Thoracic aorta (tissue), 2 donors: ENCODE measurements around the gene DPYD. TPM values are rescaled to one million over a fixed set of nuclear protein-coding genes. Genes with fewer than 3 reads are reported as not detected.

Experiments
- ATAC-seq: fragments of 150-250 bp; one replicate; pipeline ENCODE4 v1.8.0; 2017; ENCODE audit warnings: low read depth; ENCODE audit not compliant: insufficient number of reproducible peaks, low FRiP score
- DNase-seq: peaks from one replicate; pipeline ENCODE4 v3.0.0-alpha.2; 2020; ENCODE audit warnings: low spot score
- H3K27ac ChIP-seq, 2 donors: fragments of 200-600 bp; sonication (generic); 1 replicate in 1 of 2; 2 replicates in 1 of 2; pipeline ENCODE4 v1.5.1; 2016; ENCODE audit warnings: mild to moderate bottlenecking in 2 of 2, moderate library complexity in 2 of 2
- H3K27me3 ChIP-seq: fragments of 200-600 bp; sonication (generic); replicated peaks from 2 replicates; pipeline ENCODE4 v1.6.0; 2016; ENCODE audit warnings: mild to moderate bottlenecking; ENCODE audit not compliant: insufficient read depth
- H3K36me3 ChIP-seq: fragments of 200-600 bp; sonication (generic); one replicate; pipeline ENCODE4 v1.5.1; 2016
- H3K4me1 ChIP-seq, 2 donors: fragments of 200-600 bp; sonication (generic); 1 replicate in 1 of 2; 2 replicates in 1 of 2; pipeline versions ENCODE4 v1.5.1 to v1.6.0; 2016; ENCODE audit warnings: low read depth in 2 of 2, mild to moderate bottlenecking in 1 of 2; ENCODE audit not compliant: control insufficient read depth in 1 of 2
- H3K4me3 ChIP-seq: fragments of 200-600 bp; sonication (generic); 2 replicates; pipeline ENCODE4 v1.5.1; 2016; ENCODE audit warnings: mild to moderate bottlenecking
- H3K9me3 ChIP-seq: fragments of 200-600 bp; sonication (generic); 2 replicates; pipeline ENCODE4 v1.5.1; 2016
- CTCF ChIP-seq: fragments of 200-600 bp; sonication (generic); IDR thresholded peaks from one replicate; pipeline ENCODE4 v1.5.1; 2019; ENCODE audit warnings: antibody characterized with exemption
- total RNA-seq, 2 donors: library from RNA; depleted of rRNA; stranded (reverse); fragments of >200 nt; gene quantifications; one replicate each; pipeline versions ENCODE4 v1.1.0 to v1.2.3, GENCODE V29; 2016

The DPYD gene
- total RNA-seq, 2 donors from 2014 or later: 29.1 to 44.2 TPM

DNA sequence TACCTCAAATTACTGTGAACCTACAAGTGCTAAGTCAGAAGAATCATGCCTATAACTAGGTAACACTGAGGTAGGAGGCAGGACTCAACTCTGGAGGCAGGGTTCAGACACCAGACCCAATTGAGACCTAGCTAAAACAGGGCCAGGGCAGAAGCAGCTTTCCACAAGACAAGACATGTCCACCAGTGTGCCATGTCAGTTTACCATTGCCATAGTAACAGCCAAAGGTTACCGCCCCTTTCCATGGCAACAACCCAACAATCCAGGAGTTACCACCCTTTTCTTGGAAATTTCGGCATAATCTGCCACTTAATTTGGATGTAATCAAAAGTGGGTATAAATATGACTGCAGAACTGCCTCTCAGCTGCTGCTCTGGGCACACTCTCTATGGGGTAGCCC is 432.3 kb downstream of the DPYD start:
- Histone ChIP-seq H3K27ac (no peak overlapping the region), H3K36me3 (no peaks in the 10 kb centered on the region), H3K27me3 (no peaks in the 10 kb centered on the region), H3K9me3 (no peaks in the 10 kb centered on the region), H3K4me3 (no peak overlapping the region), H3K4me1 (no peaks in the 10 kb centered on the region)
- TF ChIP-seq CTCF: no peak
- ATAC-seq (no peak), DNase-seq (no peak)

DNA sequence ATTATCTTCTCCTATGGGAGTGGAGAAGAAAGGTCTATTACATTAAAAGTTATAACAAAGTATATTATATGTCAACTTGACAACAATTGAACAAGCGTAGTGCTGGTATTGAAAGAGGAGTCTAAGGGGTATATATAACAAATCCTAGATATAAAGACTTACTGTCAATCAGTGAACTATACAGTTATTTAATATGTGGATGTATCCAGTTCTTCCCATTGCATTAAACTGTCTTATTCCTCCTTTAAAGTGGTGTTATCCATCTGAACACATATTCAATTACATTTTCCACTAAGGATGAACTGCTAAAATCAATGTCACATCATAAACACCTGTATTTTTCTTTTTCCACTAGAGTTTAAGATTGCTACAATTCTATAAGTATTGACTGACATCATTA is 438.8 kb downstream of the DPYD start:
- DNase-seq: no peak
- Histone ChIP-seq H3K9me3 (no peaks in the 10 kb centered on the region), H3K4me3 (no peak overlapping the region), H3K4me1 (no peaks in the 10 kb centered on the region), H3K27ac (no peak overlapping the region), H3K36me3 (no peaks in the 10 kb centered on the region), H3K27me3 (no peaks in the 10 kb centered on the region)
- no peak for TF ChIP-seq CTCF
- ATAC-seq: no peak

- H3K27ac ChIP-seq: no peak overlapping the region
- no peaks in the 10 kb centered on the region for H3K9me3 ChIP-seq
- TF ChIP-seq CTCF: no peak
- no peaks in the 10 kb centered on the region for H3K27me3 ChIP-seq
- no peaks in the 10 kb centered on the region for H3K4me1 ChIP-seq
- no peak overlapping the region for H3K4me3 ChIP-seq
- H3K36me3 ChIP-seq: no peaks in the 10 kb centered on the region
- DNase-seq: no peak
- ATAC-seq: no peak
Observed at GRCh38 chr1:97467445-97467844, 453.4 kb downstream of the DPYD start.

- no peaks in the 10 kb centered on the region for H3K27me3 ChIP-seq
- no peak overlapping the region for H3K4me3 ChIP-seq
- no peak for TF ChIP-seq CTCF
- no peak for ATAC-seq
- no peaks in the 10 kb centered on the region for H3K4me1 ChIP-seq
- no peaks in the 10 kb centered on the region for H3K36me3 ChIP-seq
- H3K27ac ChIP-seq: no peak overlapping the region
- no peak for DNase-seq
- no peaks in the 10 kb centered on the region for H3K9me3 ChIP-seq
Observed at GRCh38 chr1:97464305-97464704, 456.5 kb downstream of the DPYD start.

GRCh38 chr1:97461782-97462181 is 459.1 kb downstream of the DPYD start:
- no peak for TF ChIP-seq CTCF
- DNase-seq (no peak), ATAC-seq (no peak)
- H3K9me3 ChIP-seq: no peaks in the 10 kb centered on the region
- H3K4me1 ChIP-seq: no peaks in the 10 kb centered on the region
- no peaks in the 10 kb centered on the region for H3K36me3 ChIP-seq
- H3K27ac ChIP-seq: no peak overlapping the region
- H3K4me3 ChIP-seq: no peak overlapping the region
- no peaks in the 10 kb centered on the region for H3K27me3 ChIP-seq
